H9 (cell line): ENCODE measurements around the gene TRAF3. TPM values are rescaled to one million over a fixed set of nuclear protein-coding genes. Genes with fewer than 3 reads are reported as not detected.

Source experiments
- DNase-seq: peaks from one replicate; pipeline ENCODE4 v3.0.0-alpha.2; 2017
- H2AFZ ChIP-seq: one replicate; pipeline ENCODE4 v1.6.1; 2013; ENCODE audit warnings: mild to moderate bottlenecking, low read length, control low read depth, moderate library complexity
- H2AK5ac ChIP-seq: 2 replicates; pipeline ENCODE4 v1.6.1; 2013; ENCODE audit warnings: low read length, control low read depth, mixed read lengths; ENCODE audit not compliant: insufficient read length
- H2BK120ac ChIP-seq: one replicate; pipeline ENCODE4 v1.6.1; 2013; ENCODE audit warnings: low read depth, mild to moderate bottlenecking, low read length, control low read depth, inconsistent platforms; ENCODE audit not compliant: poor library complexity, severe bottlenecking
- H2BK12ac ChIP-seq: 2 replicates; pipeline ENCODE4 v1.6.1; 2013; ENCODE audit warnings: low read length, control low read depth, mixed read lengths, low read depth; ENCODE audit not compliant: insufficient read length
- H2BK15ac ChIP-seq: 2 replicates; pipeline ENCODE4 v1.6.1; 2013; ENCODE audit warnings: low read depth, low read length, control low read depth
- H2BK20ac ChIP-seq: one replicate; pipeline ENCODE4 v1.6.1; 2013; ENCODE audit warnings: low read depth, mild to moderate bottlenecking, low read length, control low read depth, inconsistent platforms; ENCODE audit not compliant: poor library complexity, severe bottlenecking
- H2BK5ac ChIP-seq: 2 replicates; pipeline ENCODE4 v1.6.1; 2013; ENCODE audit warnings: low read length, control low read depth, mixed read lengths; ENCODE audit not compliant: insufficient read length
- H3K14ac ChIP-seq: 2 replicates; pipeline ENCODE4 v1.6.1; 2013; ENCODE audit warnings: low read length, control low read depth; ENCODE audit not compliant: insufficient read depth
- H3K18ac ChIP-seq: 2 replicates; pipeline ENCODE4 v1.6.1; 2013; ENCODE audit warnings: low read depth, mild to moderate bottlenecking, mixed read lengths, low read length, control low read depth; ENCODE audit not compliant: insufficient read length
- H3K23ac ChIP-seq: 2 replicates; pipeline ENCODE4 v1.6.1; 2013; ENCODE audit warnings: low read length, control low read depth, mixed read lengths, low read depth; ENCODE audit not compliant: insufficient read length
- H3K23me2 ChIP-seq: 2 replicates; pipeline ENCODE4 v1.6.1; 2013; ENCODE audit warnings: low read depth, mild to moderate bottlenecking, mixed read lengths, low read length, control low read depth; ENCODE audit not compliant: insufficient read length, poor library complexity, severe bottlenecking
- H3K27ac ChIP-seq: 2 replicates; pipeline ENCODE4 v1.5.1; 2013; ENCODE audit warnings: low read length, control low read depth, mixed read lengths, low read depth; ENCODE audit not compliant: insufficient read length
- H3K27me3 ChIP-seq: 2 replicates; pipeline ENCODE4 v1.6.1; 2013; ENCODE audit warnings: low read length, control low read depth, inconsistent platforms; ENCODE audit not compliant: insufficient read depth
- H3K4ac ChIP-seq: 2 replicates; pipeline ENCODE4 v1.6.1; 2013; ENCODE audit warnings: low read depth, mild to moderate bottlenecking, control low read depth, inconsistent platforms, low read length, moderate library complexity
- H3K4me1 ChIP-seq: 2 replicates; pipeline ENCODE4 v1.6.1; 2013; ENCODE audit warnings: low read length, control low read depth, inconsistent platforms; ENCODE audit not compliant: insufficient read depth
- H3K4me2 ChIP-seq: 2 replicates; pipeline ENCODE4 v1.6.1; 2013; ENCODE audit warnings: low read length, control low read depth, mixed read lengths; ENCODE audit not compliant: insufficient read length, insufficient read depth
- H3K56ac ChIP-seq: 2 replicates; pipeline ENCODE4 v1.6.1; 2013; ENCODE audit warnings: low read depth, mild to moderate bottlenecking, mixed read lengths, low read length, control low read depth; ENCODE audit not compliant: insufficient read length
- H3K79me1 ChIP-seq: 2 replicates; pipeline ENCODE4 v1.6.1; 2013; ENCODE audit warnings: low read depth, mild to moderate bottlenecking, moderate library complexity, low read length, control low read depth, inconsistent platforms; ENCODE audit not compliant: insufficient read depth, poor library complexity, severe bottlenecking
- H3K79me2 ChIP-seq: 2 replicates; pipeline ENCODE4 v1.6.1; 2013; ENCODE audit warnings: low read length, control low read depth, inconsistent platforms; ENCODE audit not compliant: insufficient read depth
- H3K9ac ChIP-seq: 2 replicates; pipeline ENCODE4 v1.6.1; 2013; ENCODE audit warnings: low read length, control low read depth, mixed read lengths; ENCODE audit not compliant: insufficient read length; ENCODE audit errors: extremely low read depth
- H3K9me3 ChIP-seq: one replicate; pipeline ENCODE4 v1.6.1; 2013; ENCODE audit warnings: low read depth, low read length, inconsistent platforms; ENCODE audit not compliant: control insufficient read depth
- H3T11ph ChIP-seq: one replicate; pipeline ENCODE4 v1.6.1; 2013; ENCODE audit warnings: mild to moderate bottlenecking, low read length, control low read depth, inconsistent platforms
- H4K20me1 ChIP-seq: one replicate; pipeline ENCODE4 v1.6.1; 2013; ENCODE audit not compliant: control insufficient read depth, insufficient read length, insufficient read depth
- H4K5ac ChIP-seq: 2 replicates; pipeline ENCODE4 v1.6.1; 2013; ENCODE audit warnings: low read depth, mild to moderate bottlenecking, mixed read lengths, low read length, control low read depth; ENCODE audit not compliant: insufficient read length
- H4K8ac ChIP-seq: replicated peaks from 2 replicates; pipeline ENCODE4 v1.6.1; 2013; ENCODE audit warnings: low read length, control low read depth, mixed read lengths, low read depth; ENCODE audit not compliant: insufficient read length
- H4K91ac ChIP-seq: 2 replicates; pipeline ENCODE4 v1.6.1; 2013; ENCODE audit warnings: low read depth, mild to moderate bottlenecking, moderate library complexity, mixed read lengths, low read length, control low read depth; ENCODE audit not compliant: insufficient read length
- H3K27ac Mint-ChIP-seq, 3 experiments: 2 replicates in 2 of 3; 3 replicates in 1 of 3; pipeline ENCODE4 v1.8.0; 2020 to 2021; ENCODE audit warnings: mixed read lengths in 3 of 3, mild to moderate bottlenecking in 1 of 3, moderate library complexity in 1 of 3
- H3K27me3 Mint-ChIP-seq: 2 replicates; pipeline ENCODE4 v1.8.0; 2021; ENCODE audit warnings: low read depth, mild to moderate bottlenecking, moderate library complexity, mixed read lengths
- H3K36me3 Mint-ChIP-seq, 3 experiments: 2 replicates in 2 of 3; 3 replicates in 1 of 3; pipeline ENCODE4 v1.8.0; 2020 to 2021; ENCODE audit warnings: low read depth in 3 of 3, mixed read lengths in 3 of 3; ENCODE audit not compliant: insufficient read depth in 1 of 3
- H3K4me1 Mint-ChIP-seq, 2 experiments: 2 replicates each; pipeline ENCODE4 v1.8.0; 2020; ENCODE audit warnings: mixed read lengths in 2 of 2
- H3K4me3 Mint-ChIP-seq, 2 experiments: 2 replicates in 1 of 2; 3 replicates in 1 of 2; pipeline ENCODE4 v1.8.0; 2020 to 2021; ENCODE audit warnings: mild to moderate bottlenecking in 2 of 2, mixed read lengths in 2 of 2, moderate library complexity in 1 of 2
- H3K9me3 Mint-ChIP-seq, 2 experiments: 2 replicates in 1 of 2; 3 replicates in 1 of 2; pipeline ENCODE4 v1.8.0; 2020; ENCODE audit warnings: mild to moderate bottlenecking in 2 of 2, mixed read lengths in 2 of 2, moderate library complexity in 1 of 2
- WGBS: extraction: QIAGEN DNeasy Blood & Tissue Kit; methylation state at CpG from one replicate; pipeline ENCODE4 v1.1.7; 2013; ENCODE audit warnings: missing lambda C conversion rate, low lambda C conversion rate, mixed read lengths; ENCODE audit not compliant: insufficient read length; ENCODE audit errors: extremely low coverage; 5-methylcytosine and 5-hydroxymethylcytosine counted together
- total RNA-seq: library from RNA; stranded (reverse); gene quantifications from 2 replicates; pipeline ENCODE4 v1.2.1, GENCODE V29; 2021
- TF ChIP-seq, protein P1 (sequence below): fragments of 200-600 bp; sonication (generic); conservative IDR thresholded peaks from 3 replicates; pipeline ENCODE4 v1.8.0; 2021; ENCODE audit warnings: antibody characterized with exemption, mild to moderate bottlenecking

TRAF3 gene
- total RNA-seq, 1 experiment from 2014 or later = 9.6 TPM

GRCh38 chr14:102731101-102731870, 46.0 kb upstream of the TRAF3 start:
- H3K56ac ChIP-seq = no peak overlapping the region
- no peak overlapping the region for H2AFZ ChIP-seq
- H3K4me1 ChIP-seq = no peaks in the 10 kb centered on the region
- DNase-seq = no peak
- Mint-ChIP-seq H3K27me3 (no peaks in the 10 kb centered on the region), H3K9me3 (no peaks in the 10 kb centered on the region), H3K36me3 (peaks cover 14 to 43% (median 33%) of the 10 kb centered on the region in 3 experiments; a peak in 6 of 7 replicates), H3K4me3 (no peak overlapping the region), H3K27ac (peak overlapping the region; percentile 40 to 89 (median 64); a peak in 4 of 7 replicates), H3K4me1 (peaks cover 5 to 8% of the 10 kb centered on the region in 2 experiments; a peak in 2 of 4 replicates)
- TF ChIP-seq, protein P1, sequence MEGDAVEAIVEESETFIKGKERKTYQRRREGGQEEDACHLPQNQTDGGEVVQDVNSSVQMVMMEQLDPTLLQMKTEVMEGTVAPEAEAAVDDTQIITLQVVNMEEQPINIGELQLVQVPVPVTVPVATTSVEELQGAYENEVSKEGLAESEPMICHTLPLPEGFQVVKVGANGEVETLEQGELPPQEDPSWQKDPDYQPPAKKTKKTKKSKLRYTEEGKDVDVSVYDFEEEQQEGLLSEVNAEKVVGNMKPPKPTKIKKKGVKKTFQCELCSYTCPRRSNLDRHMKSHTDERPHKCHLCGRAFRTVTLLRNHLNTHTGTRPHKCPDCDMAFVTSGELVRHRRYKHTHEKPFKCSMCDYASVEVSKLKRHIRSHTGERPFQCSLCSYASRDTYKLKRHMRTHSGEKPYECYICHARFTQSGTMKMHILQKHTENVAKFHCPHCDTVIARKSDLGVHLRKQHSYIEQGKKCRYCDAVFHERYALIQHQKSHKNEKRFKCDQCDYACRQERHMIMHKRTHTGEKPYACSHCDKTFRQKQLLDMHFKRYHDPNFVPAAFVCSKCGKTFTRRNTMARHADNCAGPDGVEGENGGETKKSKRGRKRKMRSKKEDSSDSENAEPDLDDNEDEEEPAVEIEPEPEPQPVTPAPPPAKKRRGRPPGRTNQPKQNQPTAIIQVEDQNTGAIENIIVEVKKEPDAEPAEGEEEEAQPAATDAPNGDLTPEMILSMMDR = no peak
- H3K27me3 ChIP-seq = no peaks in the 10 kb centered on the region
- no peak overlapping the region for H3K4ac ChIP-seq
- no peak overlapping the region for H3K4me2 ChIP-seq
- no peak overlapping the region for H3K18ac ChIP-seq
- H3K14ac ChIP-seq = no peak overlapping the region; the same call in 1 of the 2 replicates
- no peak overlapping the region for H3K23ac ChIP-seq
- no peak overlapping the region for H4K91ac ChIP-seq
- WGBS = no CpG with 5 or more reads among the region's 15 CpGs
- H3K79me2 ChIP-seq = no peaks in the 10 kb centered on the region
- H2AK5ac ChIP-seq = no peak overlapping the region
- H4K20me1 ChIP-seq = no peaks in the 10 kb centered on the region
- H3K9me3 ChIP-seq = no peaks in the 10 kb centered on the region
- H4K8ac ChIP-seq = no peak overlapping the region
- H3K27ac ChIP-seq = no peak overlapping the region
- H3K79me1 ChIP-seq = no peaks in the 10 kb centered on the region
- H4K5ac ChIP-seq = no peak overlapping the region
- no peak overlapping the region for H3T11ph ChIP-seq
- H2BK120ac ChIP-seq = no peak overlapping the region
- H3K9ac ChIP-seq = no peak overlapping the region
- H2BK5ac ChIP-seq = no peak overlapping the region
- no peak overlapping the region for H2BK12ac ChIP-seq
- no peaks in the 10 kb centered on the region for H3K23me2 ChIP-seq
- no peak overlapping the region for H2BK15ac ChIP-seq
- no peak overlapping the region for H2BK20ac ChIP-seq
